ENCODE measurements around the gene LDHD. TPM values are rescaled to one million over a fixed set of nuclear protein-coding genes. Genes with fewer than 3 reads are reported as not detected.

The LDHD gene
- total and polyA plus RNA-seq, 2 of the 8 experiments (the other 6 are each of a cell fraction or from before 2014, with no cell fraction given), result 14.9 to 18.2 TPM

DNA sequence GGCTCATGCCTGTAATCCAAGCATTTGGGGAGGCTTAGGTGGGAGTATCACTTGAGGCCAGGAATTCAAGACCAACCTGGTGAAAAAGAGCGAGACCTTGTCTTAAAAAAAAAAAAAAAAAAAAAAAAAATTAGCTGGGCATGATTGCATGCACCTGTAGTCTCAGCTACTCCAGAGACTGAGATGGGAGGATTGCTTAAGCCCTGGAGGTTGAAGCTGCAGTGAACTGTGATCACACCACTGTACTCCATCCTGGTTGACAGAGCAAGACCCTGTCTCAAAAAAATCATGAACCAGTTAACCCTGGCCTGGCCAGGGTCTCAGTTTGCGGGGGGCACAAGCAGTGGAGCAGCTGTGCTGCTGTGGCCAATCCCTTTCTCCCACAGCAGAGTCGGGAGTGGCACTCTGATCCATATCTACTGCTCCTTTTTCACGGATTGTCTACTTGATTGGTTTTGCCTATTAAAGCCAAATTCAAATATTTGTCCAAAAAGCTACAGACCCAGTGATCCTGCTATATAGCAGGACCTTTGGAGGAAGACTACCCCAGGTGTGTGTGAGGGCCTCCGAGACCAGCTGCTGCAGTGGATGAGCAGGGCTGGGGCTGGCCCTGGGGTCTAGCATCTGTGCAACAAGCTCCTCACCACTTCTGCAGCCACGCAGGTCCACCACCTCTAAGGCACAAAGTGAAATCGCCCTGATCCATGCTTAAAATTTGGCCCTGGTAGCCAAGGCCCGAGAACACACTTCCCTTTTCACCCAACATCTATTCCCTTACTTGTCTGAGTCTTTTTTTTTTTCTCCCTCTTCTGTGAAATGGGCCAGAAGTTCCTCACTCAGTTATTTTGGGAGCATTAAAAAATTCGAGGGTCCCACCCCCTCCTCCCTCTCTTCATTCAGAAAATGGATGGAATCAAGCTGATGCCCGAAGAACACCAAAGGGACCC is 48.2 kb downstream of the LDHD start:
- Histone ChIP-seq H4K8ac (ENCODE audit: extremely low read depth, insufficient read depth, low read length) (no peak overlapping the region), H3K4me2 (ENCODE audit: insufficient read depth in 1 of 2, low read depth in 2 of 2, low read length in 2 of 2) (no peak overlapping the region), H3K79me2 (ENCODE audit: control insufficient read depth in 1 of 2, insufficient read depth in 2 of 2, low read length in 2 of 2) (peaks cover 7 to 83% of the 10 kb centered on the region in 2 experiments), H2BK15ac (ENCODE audit: low read length) (no peak overlapping the region), H4K20me1 (replicated peaks in 1 of 2; ENCODE audit: control insufficient read depth in 1 of 2, insufficient read depth in 2 of 2, low read length in 2 of 2) (peaks cover 4 to 20% of the 10 kb centered on the region in 2 experiments), H3K36me3 (ENCODE audit: control insufficient read depth in 2 of 4, insufficient read depth in 4 of 4, low read length in 3 of 4) (no peaks in the 10 kb centered on the region), H3K23ac (ENCODE audit: insufficient read length) (no peak overlapping the region), H3K27ac (ENCODE audit: low read depth, low read length) (no peak overlapping the region), H3K18ac (ENCODE audit: extremely low read depth, low read length) (no peak overlapping the region), H4K91ac (replicated peaks; ENCODE audit: insufficient read length, low read length) (no peak overlapping the region), H3K79me1 (ENCODE audit: low read depth, low read length) (peaks cover 20% of the 10 kb centered on the region), H4K5ac (ENCODE audit: insufficient read length, low read depth, low read length) (no peak overlapping the region), H3K56ac (replicated peaks; ENCODE audit: insufficient read length, low read depth, low read length) (no peak overlapping the region), H3K9me3 (ENCODE audit: insufficient read depth in 2 of 2, low read depth in 1 of 2, low read length in 1 of 2) (no peaks in the 10 kb centered on the region), H2BK12ac (ENCODE audit: low read depth, low read length) (no peak overlapping the region), H3K27me3 (replicated peaks in 1 of 4; ENCODE audit: control insufficient read depth in 3 of 4, extremely low read depth in 1 of 4, insufficient read depth in 3 of 4, low read length in 3 of 4) (no peaks in the 10 kb centered on the region), H3K14ac (ENCODE audit: insufficient read length) (no peak overlapping the region), H3K4me1 (replicated peaks in 1 of 4; ENCODE audit: control insufficient read depth in 3 of 4, insufficient read depth in 4 of 4, low read length in 3 of 4) (peaks cover 3 to 12% (median 6%) of the 10 kb centered on the region in 4 experiments; a peak in 5 of 7 replicates), H3K4me3 (ENCODE audit: extremely low read depth in 1 of 4, insufficient read depth in 2 of 4, low read depth in 3 of 4, low read length in 4 of 4) (no peak overlapping the region), H2BK5ac (ENCODE audit: low read depth, low read length) (no peak overlapping the region), H3K4ac (replicated peaks; ENCODE audit: insufficient read length, low read depth, low read length) (no peak overlapping the region), H2AFZ (ENCODE audit: low read length) (no peak overlapping the region), H2BK120ac (replicated peaks; ENCODE audit: low read depth, low read length) (no peak overlapping the region), H3K9ac (replicated peaks in 1 of 4; ENCODE audit: extremely low read depth in 1 of 4, low read depth in 3 of 4, low read length in 3 of 4) (no peak overlapping the region), H2AK5ac (ENCODE audit: low read depth, low read length) (no peak overlapping the region), H3K23me2 (ENCODE audit: low read depth, low read length) (no peaks in the 10 kb centered on the region), H2BK20ac (ENCODE audit: low read length) (no peak overlapping the region)
- CTCF ChIA-PET (ENCODE audit: partially characterized antibody), result interaction anchor here (0.7 to 2.8 kb wide), 8 partner anchors 9 to 343 kb away, joined by 3 to 11 read pairs (median 4); partner anchors contain the start of gene ZNRF1
- FAIRE-seq (no peak), DNase-seq (ENCODE audit: low read depth in 1 of 2, low spot score in 2 of 2) (no peak)
- WGBS, 2 experiments (ENCODE audit: extremely low coverage in 1 of 2, insufficient coverage in 1 of 2, insufficient read length in 1 of 2, insufficient replicate concordance in 2 of 2, low coverage in 1 of 2, low lambda C conversion rate in 2 of 2, missing lambda C conversion rate in 1 of 2), result 88% methylated on average over 10 of the region's 10 CpGs; no CpG with 5 or more reads in 1 of the 2 experiments
- POLR2A ChIA-PET (ENCODE audit: partially characterized antibody), result interaction anchor here (0.5 kb wide), 2 partner anchors 17 to 507 kb away, joined by 3 read pairs; no protein-coding TSS in a partner anchor
- TF ChIP-seq NANOG (IDR thresholded peaks at IDR 0.05; ENCODE audit: insufficient read depth, low read depth, low read length, poor library complexity, severe bottlenecking) (no peak), TBP (IDR thresholded peaks at IDR 0.05; ENCODE audit: low read depth, low read length) (no peak)

Data from H1 (cell line).